ENCODE results near the gene ASAP2.

DNA sequence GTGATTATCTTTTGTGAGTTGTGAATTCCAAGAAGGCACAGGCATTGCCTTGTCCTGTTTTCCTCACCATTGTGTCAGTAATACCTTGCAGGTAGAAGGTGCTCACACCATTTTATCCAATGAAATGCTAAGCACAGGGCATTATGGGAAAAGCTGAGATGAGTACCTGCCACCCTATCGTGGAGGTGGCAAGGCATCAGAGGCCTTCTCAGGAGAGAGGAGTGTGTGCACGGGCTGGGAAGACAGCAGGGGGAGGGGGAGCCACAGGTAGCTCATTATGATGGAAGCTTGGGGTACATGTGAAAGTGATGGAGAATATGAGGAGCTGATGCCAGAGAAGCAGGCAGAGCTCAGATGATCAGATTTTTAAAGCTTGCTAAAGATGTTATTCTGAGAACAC lies 69.5 kb downstream of the ASAP2 start:
- TF ChIP-seq, protein P1, sequence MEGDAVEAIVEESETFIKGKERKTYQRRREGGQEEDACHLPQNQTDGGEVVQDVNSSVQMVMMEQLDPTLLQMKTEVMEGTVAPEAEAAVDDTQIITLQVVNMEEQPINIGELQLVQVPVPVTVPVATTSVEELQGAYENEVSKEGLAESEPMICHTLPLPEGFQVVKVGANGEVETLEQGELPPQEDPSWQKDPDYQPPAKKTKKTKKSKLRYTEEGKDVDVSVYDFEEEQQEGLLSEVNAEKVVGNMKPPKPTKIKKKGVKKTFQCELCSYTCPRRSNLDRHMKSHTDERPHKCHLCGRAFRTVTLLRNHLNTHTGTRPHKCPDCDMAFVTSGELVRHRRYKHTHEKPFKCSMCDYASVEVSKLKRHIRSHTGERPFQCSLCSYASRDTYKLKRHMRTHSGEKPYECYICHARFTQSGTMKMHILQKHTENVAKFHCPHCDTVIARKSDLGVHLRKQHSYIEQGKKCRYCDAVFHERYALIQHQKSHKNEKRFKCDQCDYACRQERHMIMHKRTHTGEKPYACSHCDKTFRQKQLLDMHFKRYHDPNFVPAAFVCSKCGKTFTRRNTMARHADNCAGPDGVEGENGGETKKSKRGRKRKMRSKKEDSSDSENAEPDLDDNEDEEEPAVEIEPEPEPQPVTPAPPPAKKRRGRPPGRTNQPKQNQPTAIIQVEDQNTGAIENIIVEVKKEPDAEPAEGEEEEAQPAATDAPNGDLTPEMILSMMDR (conservative IDR thresholded peaks at IDR 0.05; ENCODE audit: low read length) = no peak
- no peak for TF ChIP-seq EZH2phosphoT487 (IDR thresholded peaks at IDR 0.05; ENCODE audit: borderline replicate concordance)
